ENCODE results near the gene HINT2.

- TF ChIP-seq POLR2A (IDR thresholded peaks at IDR 0.05) (no peak), CTCF (IDR thresholded peaks at IDR 0.05) (peak in 4 of 7 experiments; percentile 23 to 39 (median 34))
Observed at GRCh38 chr9:35835216-35835632, 20.4 kb upstream of the HINT2 start.

Data from body of pancreas (tissue), 4 donors.